Measurements from ENCODE around the gene TRIM67. TPM values are rescaled to one million over a fixed set of nuclear protein-coding genes. Genes with fewer than 3 reads are reported as not detected.
"Not testable (repeated sequence)": the region's sequence is repeated elsewhere in the genome, so short reads cannot be mapped to it uniquely, and the experiment has no call there.

The TRIM67 gene
- polyA plus RNA-seq, 10 donors, result 0.05 to 0.17 (median 0.10) TPM

GRCh38 chr1:231203259-231204057 lies 41.6 kb downstream of the TRIM67 start:
- DNase-seq, result no peak

GRCh38 chr1:231206856-231207255 lies 45.0 kb downstream of the TRIM67 start:
- DNase-seq, result no peak

DNA sequence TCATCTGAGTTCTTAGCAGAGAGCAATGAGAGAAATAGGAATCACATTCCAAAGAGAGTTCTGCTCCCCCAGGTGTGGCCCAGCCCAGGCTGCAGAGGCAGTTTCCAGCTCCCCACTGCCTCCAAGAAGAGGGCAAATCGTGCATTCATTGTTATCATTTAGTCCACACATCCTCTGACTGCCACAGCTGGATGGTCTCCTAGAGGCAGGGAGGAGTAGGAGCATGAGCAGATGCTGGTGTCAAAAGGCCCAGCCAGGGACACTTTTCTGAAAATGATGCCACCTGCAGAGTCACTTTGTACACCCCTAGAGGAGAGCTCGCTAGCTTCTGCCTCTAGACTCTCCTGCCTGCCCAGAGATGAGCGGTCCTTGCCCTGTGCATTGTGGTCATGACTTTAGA lies 45.6 kb downstream of the TRIM67 start:
- DNase-seq, result no peak

- DNase-seq, result no peak
These were observed 47.1 kb downstream of the TRIM67 start for GRCh38 chr1:231208980-231209379.

GRCh38 chr1:231209531-231209930 lies 47.7 kb downstream of the TRIM67 start:
- DNase-seq, result no peak

DNA sequence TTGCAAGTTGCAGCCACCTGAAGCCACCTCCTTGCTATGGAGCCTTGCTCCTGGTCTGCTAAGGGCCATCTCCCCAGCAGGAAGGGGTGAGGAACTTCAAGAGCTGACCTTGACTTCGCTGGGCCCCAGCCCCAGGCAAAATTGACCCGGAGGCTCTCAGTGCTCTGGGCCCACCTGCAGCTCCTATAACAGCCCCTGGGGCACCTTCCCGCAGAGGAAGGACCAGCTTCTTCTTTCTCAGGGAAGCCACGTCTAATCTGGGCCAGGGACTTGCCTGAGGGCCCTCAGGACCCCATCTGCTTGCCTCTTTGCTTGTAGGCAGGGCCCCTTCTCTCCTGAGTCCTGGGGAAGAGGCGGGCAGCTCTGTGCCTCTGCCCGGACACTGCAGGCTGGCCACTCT lies 48.3 kb downstream of the TRIM67 start:
- DNase-seq, result no peak

GRCh38 chr1:231211005-231211857 lies 49.4 kb downstream of the TRIM67 start:
- DNase-seq, result peak; percentile 56 to 83 (median 71)

GRCh38 chr1:231212301-231212700 lies 50.4 kb downstream of the TRIM67 start:
- DNase-seq, result not testable (repeated sequence)

GRCh38 chr1:231213831-231214573 lies 52.1 kb downstream of the TRIM67 start:
- no peak for DNase-seq

- no peak for DNase-seq
These were observed 53.2 kb downstream of the TRIM67 start for GRCh38 chr1:231214918-231215680.

GRCh38 chr1:231215681-231216385 lies 54.0 kb downstream of the TRIM67 start:
- no peak for DNase-seq

- no peak for DNase-seq
These were observed 54.6 kb downstream of the TRIM67 start for GRCh38 chr1:231216498-231216897.

- DNase-seq, result no peak
These were observed 55.2 kb downstream of the TRIM67 start for GRCh38 chr1:231217056-231217455.

- DNase-seq, result no peak
These were observed 56.2 kb downstream of the TRIM67 start for GRCh38 chr1:231218078-231218477.

GRCh38 chr1:231219422-231220401 lies 57.9 kb downstream of the TRIM67 start:
- no peak for DNase-seq

DNA sequence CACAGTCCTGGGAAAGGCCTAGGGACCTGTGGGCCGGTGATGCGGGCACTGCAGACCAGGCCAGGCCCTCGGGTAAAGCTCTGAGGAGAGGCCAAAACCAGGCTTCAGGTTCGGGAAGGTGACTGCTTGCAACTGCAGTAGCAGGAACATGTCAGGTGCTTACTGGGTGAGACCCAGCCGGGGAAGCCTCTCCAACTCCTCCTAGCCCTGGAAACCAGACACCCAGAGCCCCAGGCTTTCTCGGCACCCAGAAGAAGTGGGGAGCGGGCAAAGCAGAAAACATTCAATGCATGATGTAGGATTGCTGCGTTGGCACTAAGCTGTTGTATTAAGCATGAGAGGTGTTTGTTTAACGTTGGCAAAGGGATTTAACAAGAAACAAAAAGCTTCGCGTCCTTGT lies 58.9 kb downstream of the TRIM67 start:
- DNase-seq, result no peak

GRCh38 chr1:231226156-231226555 lies 64.3 kb downstream of the TRIM67 start:
- no peak for DNase-seq

- DNase-seq, result no peak
These were observed 69.7 kb downstream of the TRIM67 start for GRCh38 chr1:231231511-231231910.

All from muscle of back (tissue), 11 donors.